GM12874 (cell line): ENCODE results near the gene CRACDL.

Source experiments
- TF ChIP-seq, protein P1 (sequence below): IDR thresholded peaks from 2 replicates; pipeline ENCODE4 v1.5.1; 2011; ENCODE audit warnings: low read depth, mild to moderate bottlenecking, control low read depth, low read length, moderate library complexity; ENCODE audit not compliant: insufficient read depth

CRACDL gene

GRCh38 chr2:98886066-98886554 lies 49.9 kb downstream of the CRACDL start:
- TF ChIP-seq, protein P1, sequence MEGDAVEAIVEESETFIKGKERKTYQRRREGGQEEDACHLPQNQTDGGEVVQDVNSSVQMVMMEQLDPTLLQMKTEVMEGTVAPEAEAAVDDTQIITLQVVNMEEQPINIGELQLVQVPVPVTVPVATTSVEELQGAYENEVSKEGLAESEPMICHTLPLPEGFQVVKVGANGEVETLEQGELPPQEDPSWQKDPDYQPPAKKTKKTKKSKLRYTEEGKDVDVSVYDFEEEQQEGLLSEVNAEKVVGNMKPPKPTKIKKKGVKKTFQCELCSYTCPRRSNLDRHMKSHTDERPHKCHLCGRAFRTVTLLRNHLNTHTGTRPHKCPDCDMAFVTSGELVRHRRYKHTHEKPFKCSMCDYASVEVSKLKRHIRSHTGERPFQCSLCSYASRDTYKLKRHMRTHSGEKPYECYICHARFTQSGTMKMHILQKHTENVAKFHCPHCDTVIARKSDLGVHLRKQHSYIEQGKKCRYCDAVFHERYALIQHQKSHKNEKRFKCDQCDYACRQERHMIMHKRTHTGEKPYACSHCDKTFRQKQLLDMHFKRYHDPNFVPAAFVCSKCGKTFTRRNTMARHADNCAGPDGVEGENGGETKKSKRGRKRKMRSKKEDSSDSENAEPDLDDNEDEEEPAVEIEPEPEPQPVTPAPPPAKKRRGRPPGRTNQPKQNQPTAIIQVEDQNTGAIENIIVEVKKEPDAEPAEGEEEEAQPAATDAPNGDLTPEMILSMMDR, result no peak

- TF ChIP-seq, protein P1, result no peak
Observed at GRCh38 chr2:98884658-98885057, 51.4 kb downstream of the CRACDL start.

DNA sequence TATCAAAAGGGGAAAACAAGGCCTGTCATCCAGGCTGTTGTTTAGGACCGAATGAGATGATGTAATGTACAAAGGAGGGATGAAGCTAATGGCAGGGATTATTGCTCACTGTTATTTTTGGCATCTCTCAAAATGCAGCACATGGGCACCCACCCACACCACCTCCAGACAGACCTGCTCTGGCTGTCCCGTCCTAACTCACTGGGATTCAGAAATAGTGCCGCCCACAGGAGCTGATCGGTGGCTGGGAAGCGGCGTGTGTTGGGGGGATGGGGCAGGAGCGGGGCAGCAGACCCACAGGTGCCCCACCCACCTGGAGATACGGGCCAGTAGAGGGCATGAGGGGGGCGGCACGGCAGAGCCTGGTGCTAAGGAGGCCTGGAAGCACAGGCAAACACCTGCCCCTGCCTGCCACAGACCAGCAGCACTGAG lies 52.2 kb downstream of the CRACDL start:
- TF ChIP-seq, protein P1, result no peak

GRCh38 chr2:98882971-98883779 lies 52.9 kb downstream of the CRACDL start:
- TF ChIP-seq, protein P1, result no peak

DNA sequence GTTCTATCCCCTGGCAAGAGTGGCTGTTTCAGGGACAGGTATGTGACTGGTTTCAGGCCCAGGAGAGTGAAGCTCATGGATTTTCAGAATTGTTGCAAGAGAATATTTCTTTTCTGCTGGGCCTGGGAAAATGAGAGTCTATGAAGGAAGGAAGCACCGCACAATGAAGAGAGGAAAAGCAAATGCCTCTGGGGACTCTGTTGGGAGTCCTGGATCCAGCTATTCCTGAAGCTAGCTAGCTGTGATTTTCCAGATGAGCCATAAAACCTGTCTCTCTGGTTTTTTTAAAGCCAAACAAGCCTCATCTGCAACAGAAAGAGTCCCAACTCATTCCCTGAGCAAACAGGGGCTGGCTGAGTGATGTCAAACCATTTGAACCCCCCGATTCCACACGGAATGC lies 53.7 kb downstream of the CRACDL start:
- TF ChIP-seq, protein P1, result no peak

DNA sequence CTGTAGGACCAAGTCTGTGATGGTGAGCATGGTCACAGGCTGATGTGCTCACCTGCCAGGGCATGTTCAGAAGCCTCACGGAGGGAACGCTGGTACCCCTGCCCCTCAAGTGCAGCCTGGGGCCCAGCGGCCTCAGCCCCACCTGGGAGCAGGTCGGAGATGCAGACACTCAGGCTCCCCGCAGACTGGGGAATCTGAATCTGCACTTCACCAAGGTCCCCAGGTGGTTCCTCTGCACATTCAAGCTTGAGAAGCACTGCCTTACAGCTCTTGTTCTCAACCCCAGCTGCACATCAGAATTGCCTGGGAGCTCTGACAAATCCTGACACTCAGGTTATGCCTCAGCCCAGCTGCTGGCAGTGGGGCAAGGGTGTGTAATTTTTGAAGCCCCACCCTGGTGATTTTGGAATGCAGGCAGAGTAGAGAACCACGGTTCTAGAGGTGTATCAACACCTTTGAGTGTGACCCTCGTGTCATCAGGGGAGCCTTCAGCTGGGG lies 54.8 kb downstream of the CRACDL start:
- TF ChIP-seq, protein P1, result no peak

DNA sequence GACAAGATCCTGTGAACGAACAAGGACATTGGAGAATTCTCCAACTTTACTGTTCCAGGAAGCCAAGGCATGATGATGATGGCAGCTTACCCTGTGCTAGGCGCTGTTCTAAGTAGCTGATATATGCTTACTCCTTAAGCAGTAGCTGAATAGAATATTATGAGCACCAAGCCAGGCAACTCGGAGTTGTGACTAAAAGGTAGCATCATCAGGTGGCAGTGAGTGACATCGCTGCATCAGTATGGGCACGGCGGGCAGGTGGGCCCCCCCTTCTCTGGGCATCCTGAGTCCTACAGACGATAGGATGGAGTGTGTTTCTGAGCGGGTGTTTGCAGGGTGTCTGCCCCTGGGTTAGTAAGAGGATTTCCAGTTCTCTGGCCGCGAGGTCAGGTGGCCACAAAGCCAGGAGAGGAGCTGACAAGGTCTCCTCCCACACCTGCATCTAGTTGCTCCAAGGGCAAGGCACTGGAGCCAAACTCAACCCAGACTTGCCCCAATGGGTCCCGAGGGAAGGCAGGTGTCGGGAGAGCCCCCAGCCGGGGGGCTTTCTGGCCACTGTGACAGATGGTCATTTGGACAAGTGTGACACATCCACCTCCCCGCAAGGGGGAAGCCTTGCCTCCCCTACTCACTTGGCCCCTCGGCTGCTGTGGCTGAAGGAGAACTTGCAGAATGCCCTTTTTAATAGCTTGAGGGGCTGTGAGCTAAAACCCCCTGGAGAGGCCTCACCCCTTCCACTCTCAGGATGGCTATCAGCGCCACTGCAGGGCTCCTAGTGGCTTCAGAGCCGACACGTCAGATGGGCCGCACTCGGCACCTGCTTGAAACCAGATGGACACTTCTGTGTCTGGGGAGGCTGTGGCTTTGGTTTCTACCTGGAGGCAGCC lies 55.5 kb downstream of the CRACDL start:
- TF ChIP-seq, protein P1, result no peak
